NCI-H226 (cell line): Measurements from ENCODE around the gene NTN5.
A peak's percentile ranks its signal among the peaks of the same experiment; 100 is the strongest.

Source experiments
- DNase-seq: peaks from one replicate; pipeline ENCODE4 v3.0.0-alpha.2; 2015

NTN5 gene

GRCh38 chr19:48627865-48628314, 44.9 kb downstream of the NTN5 start:
- DNase-seq: no peak

- DNase-seq: no peak
Observed at GRCh38 chr19:48627201-48627864, 45.5 kb downstream of the NTN5 start.

DNA sequence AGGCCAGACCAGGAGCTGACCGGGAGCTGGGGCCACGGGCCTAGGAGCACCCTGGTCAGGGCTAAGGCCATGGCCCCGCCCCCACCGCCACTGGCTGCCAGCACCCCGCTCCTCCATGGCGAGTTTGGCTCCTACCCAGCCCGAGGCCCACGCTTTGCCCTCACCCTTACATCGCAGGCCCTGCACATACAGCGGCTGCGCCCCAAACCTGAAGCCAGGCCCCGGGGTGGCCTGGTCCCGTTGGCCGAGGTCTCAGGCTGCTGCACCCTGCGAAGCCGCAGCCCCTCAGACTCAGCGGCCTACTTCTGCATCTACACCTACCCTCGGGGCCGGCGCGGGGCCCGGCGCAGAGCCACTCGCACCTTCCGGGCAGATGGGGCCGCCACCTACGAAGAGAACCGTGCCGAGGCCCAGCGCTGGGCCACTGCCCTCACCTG, 46.9 kb downstream of the NTN5 start:
- DNase-seq: no peak

- no peak for DNase-seq
Observed at GRCh38 chr19:48624791-48625723, 47.8 kb downstream of the NTN5 start.

DNA sequence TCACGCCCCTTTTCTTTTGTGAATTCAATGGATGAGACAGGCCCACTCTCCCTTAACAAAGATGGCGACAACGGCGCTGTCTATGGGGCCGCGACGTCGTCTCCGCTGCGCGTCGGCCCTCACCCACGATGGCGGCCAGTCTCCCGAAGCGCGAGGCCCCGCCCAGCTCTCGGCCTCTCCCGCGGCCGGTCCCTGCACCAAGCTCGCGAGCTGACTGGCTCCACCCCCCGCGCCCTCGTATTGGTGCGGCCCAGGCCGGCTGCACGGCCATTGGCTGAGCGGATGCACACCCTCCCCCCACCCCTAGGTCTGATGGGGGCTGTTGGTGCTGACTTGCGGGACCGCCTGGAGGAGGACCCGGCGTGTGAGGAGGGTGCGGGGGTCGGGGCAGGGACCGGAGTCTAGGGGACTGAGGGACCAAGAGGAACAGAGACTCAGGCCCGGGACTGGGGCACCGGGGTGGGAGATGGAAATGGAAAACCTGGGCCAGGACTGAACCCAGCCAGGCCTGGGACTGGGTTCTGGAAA, 48.7 kb downstream of the NTN5 start:
- DNase-seq: peak; percentile 97

DNA sequence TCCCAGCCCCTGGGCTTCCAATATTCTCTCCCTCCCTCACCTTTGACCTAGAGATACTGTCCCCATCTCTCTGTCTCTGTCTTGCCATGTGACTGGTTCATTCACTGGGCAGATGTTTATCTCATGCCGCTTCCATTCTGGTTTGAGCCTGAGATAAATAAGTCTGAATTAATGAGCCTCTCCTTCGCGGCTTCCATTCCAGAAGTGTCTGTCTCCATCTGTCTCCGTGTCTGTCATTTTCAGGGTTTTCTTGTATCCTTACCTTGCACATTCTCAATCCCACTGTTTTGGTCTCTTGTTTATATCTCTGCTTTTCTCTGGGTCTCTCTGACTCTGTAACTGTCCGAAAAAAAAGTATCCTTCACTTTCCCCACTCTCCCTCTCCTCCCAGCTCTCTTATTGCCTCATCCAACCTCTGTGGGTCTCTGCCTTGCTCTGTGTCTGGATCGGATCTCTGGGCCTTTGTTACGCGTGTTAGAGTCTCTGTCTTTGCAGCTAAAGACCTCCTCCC, 49.2 kb downstream of the NTN5 start:
- DNase-seq: no peak

DNA sequence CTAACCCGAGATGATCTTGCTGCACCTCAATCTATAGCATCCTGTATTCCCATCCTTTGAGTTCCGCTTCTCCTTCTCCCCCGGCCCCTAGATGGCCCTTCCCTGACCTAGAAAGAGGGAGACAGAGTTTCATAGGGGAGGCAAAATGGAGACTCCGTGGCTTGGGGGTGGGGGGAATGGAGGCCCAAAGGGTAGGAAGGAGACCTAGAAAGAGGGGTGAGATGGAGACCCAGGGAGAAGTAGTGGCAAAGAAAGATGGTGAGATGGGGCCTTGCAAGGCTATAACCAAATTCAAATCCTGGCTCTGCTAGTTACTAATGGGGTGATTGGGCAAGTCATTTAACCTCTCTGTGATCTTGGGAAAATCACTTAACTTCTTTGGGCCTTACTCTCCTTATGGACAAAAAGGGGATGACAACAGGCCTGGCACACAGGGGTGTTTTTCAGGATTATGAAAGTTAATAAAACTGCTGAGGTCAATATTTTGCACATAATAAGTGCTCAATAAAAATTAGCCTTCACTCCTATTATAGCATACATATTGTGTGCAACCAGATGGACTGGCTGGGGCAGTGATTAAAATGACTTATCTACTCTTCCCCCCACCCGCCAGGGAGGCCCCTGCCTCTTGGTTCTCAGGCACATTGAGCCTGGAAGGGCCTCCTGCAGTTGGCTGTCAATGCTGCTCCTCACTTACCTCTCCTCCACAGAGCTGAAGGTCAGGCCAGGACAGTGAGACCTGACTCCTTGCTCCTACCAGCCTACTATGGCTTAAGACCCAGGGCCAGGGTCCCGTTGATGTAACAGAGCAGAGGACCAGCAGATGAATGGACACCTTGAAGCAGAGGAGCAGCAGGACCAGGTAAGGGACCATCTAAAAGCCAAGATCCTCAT, 52.9 kb downstream of the NTN5 start:
- no peak for DNase-seq

- DNase-seq: peak; percentile 100
Observed at GRCh38 chr19:48618916-48619691, 53.7 kb downstream of the NTN5 start, which contains the start of the genes RPL18 and SPHK2. Gene RPL18 (minus strand): TSS chr19:48619178. CDS start chr19:48619143, 35 bp downstream. Gene SPHK2 (plus strand): TSS chr19:48619506. CDS start chr19:48620515, 1,009 bp downstream.

DNA sequence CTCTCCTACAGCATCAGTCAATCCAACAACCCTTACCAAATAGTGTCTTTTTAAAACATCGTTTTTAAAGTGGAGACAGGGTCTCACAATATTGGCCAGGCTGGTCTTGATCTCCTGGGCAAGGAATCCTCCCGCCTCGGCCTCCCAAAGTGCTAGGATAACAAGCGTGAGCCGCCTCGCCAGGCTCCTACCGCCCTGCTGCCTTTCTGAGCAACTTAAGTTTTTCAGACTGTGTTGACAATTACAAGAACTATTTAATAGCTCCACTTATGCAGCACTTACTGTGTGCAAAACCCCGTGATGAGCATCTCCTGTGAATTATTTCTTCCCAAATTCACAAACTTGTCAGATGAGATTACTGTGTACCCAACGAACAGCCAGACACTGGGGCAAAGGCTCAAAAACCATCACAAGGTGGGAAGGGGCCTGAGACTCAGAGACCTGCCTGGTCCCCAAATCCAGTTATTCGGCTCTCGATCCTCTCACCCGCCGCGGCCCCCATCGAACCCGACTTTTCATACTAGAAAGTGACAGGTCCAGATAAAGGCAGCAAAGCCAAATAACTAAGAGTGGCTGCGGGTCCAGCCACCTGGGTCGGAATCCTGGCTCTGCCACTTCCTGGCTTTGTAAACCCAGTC, 54.4 kb downstream of the NTN5 start:
- DNase-seq: no peak

DNA sequence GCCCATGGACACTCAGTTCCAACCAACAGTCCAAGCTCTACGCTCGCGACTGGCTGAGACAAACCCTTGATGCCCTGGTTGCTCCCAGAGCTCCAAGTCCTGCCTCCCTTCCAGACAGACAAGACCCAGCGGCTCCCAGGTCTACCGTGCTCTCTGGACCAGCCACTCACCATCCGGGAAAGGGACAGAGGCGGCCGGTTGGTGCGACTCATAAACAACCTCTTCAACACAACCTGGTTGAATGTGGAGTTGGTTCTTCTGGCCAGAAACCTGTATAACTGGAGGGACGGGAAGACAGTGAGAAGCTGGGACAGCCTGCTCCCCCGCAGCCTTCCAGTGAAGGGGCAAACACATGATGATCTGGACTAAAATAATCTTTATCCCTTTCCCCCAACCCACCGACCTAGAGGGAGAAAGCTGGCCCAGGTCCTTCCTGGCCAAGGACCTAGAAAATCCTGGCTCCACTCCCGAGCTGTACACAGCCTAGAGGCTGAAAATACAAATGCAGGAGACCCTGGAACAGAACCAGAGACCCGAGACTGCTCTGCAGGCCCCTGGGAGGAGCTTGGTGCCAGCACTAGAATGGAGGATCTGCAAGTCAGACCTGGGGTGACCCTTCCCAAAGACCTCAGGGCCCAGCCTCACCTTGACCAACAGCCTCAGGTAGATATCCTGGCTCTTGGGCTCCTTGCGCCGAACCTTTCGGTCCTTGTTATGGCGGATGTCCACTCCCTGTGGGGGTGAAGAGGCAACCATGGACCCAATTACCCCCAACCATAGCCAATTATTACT, 55.5 kb downstream of the NTN5 start:
- no peak for DNase-seq

DNA sequence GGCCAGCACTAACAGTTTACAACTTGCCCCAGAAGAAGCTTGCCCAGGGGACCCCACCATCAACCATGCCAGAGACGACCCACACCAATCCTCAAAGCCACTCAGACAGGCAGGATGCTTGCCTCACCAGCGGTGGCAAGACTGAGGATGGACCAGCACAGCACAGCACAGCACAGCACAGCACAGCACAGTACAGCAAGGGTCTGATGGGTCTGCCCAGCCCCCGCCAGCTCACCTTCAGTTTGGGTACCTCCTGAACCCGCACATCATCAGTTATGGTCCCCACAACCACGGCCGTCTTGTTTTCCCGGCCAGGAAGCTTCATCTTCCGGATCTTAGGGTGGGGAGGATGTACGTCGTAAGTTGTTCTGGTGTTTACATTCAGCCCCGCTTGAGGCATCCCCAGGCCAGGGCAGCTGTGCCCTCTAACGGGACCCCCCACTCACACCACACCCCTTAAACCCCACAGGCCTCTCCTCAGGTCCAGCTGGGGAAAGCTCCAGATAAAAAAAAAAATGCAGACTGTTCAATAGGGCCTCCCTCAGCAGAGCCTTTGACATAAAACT, 56.2 kb downstream of the NTN5 start:
- DNase-seq: no peak

DNA sequence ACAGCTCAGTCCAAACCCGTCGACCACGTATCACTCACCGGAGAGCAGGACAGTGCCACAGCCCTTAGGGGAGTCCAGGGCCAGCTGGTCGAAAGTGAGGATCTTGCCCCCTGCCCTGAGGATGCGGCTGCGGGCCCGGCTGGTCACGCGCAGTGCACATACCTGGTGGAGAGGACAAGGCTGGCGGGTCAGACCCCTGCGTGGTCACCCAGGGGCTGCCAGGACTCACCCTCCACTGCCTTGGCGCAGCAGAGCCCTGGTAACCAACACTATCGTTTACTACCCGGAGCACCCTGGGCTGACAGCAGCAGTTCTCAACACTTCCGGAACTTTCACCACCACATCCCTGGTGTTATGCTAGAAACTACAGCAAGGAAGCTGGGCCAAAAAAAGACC, 56.8 kb downstream of the NTN5 start:
- DNase-seq: no peak

DNA sequence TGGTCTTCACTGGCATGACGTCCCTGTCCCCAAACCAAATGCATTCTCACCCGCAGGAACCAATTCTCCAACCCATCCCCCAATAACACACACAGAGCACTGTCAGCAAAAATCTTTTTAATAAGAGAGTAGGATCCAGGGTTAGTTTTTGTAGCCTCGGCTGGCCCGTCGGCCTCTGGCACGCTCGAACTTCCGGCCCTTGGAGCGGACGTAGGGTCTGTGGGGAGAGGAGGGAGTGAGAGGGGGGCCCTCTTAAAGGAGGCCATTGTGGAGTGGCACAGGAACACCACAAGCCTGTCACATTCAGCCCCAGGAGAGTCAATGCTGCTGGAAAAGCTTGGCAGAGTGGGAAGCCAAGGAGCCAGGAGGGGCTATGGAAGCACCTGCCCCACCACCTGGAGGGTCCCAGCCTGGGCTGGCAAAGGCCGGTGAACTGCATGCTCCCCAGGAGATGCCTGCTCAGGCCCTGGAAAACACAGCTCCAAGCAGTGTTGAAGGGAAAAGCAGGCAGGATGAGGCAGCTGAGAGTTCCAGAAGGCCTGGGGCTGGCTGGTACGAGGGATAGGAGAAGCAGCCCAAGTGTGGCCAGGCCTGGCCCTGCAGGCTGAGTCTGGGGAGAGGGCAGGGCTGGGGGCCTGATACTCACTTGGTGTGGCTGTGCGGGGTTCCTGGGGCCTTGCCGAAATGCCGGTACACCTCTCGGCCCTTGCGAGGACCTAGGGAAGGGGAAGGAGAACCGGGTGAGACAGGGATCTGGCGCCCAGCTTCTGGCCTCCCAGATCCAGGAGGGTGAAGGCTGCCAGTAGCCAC, 57.4 kb downstream of the NTN5 start:
- DNase-seq: no peak

DNA sequence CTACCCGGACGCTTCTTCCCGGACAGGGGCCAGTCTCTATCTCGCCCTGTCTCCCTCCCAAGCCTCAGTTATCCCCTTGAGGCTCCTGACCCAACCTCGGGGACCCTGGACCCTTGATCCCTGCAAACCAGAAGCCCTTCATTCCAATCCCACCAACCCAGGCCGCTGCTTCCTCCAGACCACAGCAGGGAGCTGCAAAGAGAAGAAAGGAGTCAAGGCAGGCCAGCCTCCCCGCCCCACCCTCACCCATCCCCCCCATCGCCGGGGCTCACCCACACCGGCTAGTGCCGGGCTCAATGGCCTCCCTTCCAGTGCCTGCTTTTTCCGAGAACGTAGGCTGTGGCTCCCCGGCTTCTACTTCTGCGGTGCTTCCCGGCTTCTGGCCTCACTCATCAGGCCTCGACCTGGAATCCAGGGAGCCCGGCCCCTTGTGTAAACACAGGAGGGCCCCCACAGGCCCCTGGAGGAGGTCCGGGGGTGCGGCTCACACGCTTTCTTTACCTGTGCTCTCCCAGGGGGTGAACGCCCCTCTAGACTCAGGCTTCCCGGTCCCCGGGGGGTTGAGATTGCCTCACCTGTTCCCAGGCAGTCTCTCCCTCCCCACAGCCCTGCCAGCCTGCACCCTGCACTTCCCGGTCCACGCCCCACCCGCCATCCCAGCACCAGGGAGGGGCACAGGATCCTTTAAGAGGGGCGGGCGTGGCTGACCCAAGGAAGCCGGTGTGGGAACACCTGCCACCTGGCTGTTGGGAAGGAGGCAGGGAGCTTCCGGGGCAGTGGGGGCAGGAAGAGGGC, 58.2 kb downstream of the NTN5 start, which contains the start of gene FAM83E:
FAM83E (minus strand) TSS at position 641 of the 795 bp plus-strand sequence. CDS start 1,704 bp downstream, outside the sequence.
- no peak for DNase-seq

GRCh38 chr19:48613852-48614435, 58.9 kb downstream of the NTN5 start:
- no peak for DNase-seq

GRCh38 chr19:48613024-48613851, 59.6 kb downstream of the NTN5 start:
- no peak for DNase-seq
